Caco-2 (cell line): ENCODE results near the gene GJD2. TPM values are rescaled to one million over a fixed set of nuclear protein-coding genes. Genes with fewer than 3 reads are reported as not detected.

ENCODE experiments used
- BruUV-seq: library from RNA; stranded (reverse); fragments of 400-500 nt; replicated peaks from 2 replicates; lab custom pipeline; 2021; lab: Mats Ljungman, UMichigan
- CTCF ChIA-PET: fragments of 300-600 bp; sonication (Branson Sonifier 250); formaldehyde crosslinking; loops from one replicate; lab custom pipeline; 2022; ENCODE audit warnings: antibody characterized with exemption; lab: Charles Lee
- POLR2A ChIA-PET: fragments of 300-600 bp; sonication (Branson Sonifier 250); formaldehyde crosslinking; loops from one replicate; lab custom pipeline; 2022; ENCODE audit warnings: antibody characterized with exemption; lab: Charles Lee
- DNase-seq, 2 experiments: peaks; one replicate each; pipeline versions ENCODE4 v3.0.0 to v3.0.0-alpha.2; 2020 to 2022
- H3K27me3 ChIP-seq: replicated peaks from 2 replicates; pipeline ENCODE4 v1.6.0; 2011; ENCODE audit warnings: low read length; ENCODE audit not compliant: control insufficient read depth, insufficient read depth
- H3K36me3 ChIP-seq: 2 replicates; pipeline ENCODE4 v1.5.1; 2011; ENCODE audit warnings: low read length; ENCODE audit not compliant: control insufficient read depth, insufficient read depth
- H3K4me1 ChIP-seq: fragments of 250-450 bp; sonication (Bioruptor Pico); 2 replicates; pipeline ENCODE4 v1.5.1; 2020; ENCODE audit warnings: mild to moderate bottlenecking
- H3K4me3 ChIP-seq: 2 replicates; pipeline ENCODE4 v1.5.1; 2011; ENCODE audit warnings: low read depth, mild to moderate bottlenecking, control low read depth, low read length
- H3K9me3 ChIP-seq: fragments of 250-450 bp; sonication (Bioruptor Pico); 2 replicates; pipeline ENCODE4 v1.5.1; 2020; ENCODE audit warnings: mild to moderate bottlenecking, moderate library complexity
- H3K27ac Mint-ChIP-seq: one replicate; pipeline ENCODE4 v1.8.0; 2022; ENCODE audit warnings: mixed read lengths; ENCODE audit not compliant: unreplicated experiment
- H3K27me3 Mint-ChIP-seq: one replicate; pipeline ENCODE4 v1.8.0; 2022; ENCODE audit warnings: mixed read lengths; ENCODE audit not compliant: insufficient read depth, unreplicated experiment
- H3K36me3 Mint-ChIP-seq: one replicate; pipeline ENCODE4 v1.8.0; 2022; ENCODE audit warnings: mild to moderate bottlenecking, mixed read lengths; ENCODE audit not compliant: insufficient read depth, unreplicated experiment
- H3K4me1 Mint-ChIP-seq: one replicate; pipeline ENCODE4 v1.8.0; 2022; ENCODE audit warnings: low read depth, mixed read lengths; ENCODE audit not compliant: unreplicated experiment
- H3K4me3 Mint-ChIP-seq: one replicate; pipeline ENCODE4 v1.8.0; 2022; ENCODE audit warnings: mild to moderate bottlenecking, moderate library complexity, mixed read lengths; ENCODE audit not compliant: unreplicated experiment
- H3K9me3 Mint-ChIP-seq: one replicate; pipeline ENCODE4 v1.8.0; 2022; ENCODE audit warnings: mixed read lengths; ENCODE audit not compliant: unreplicated experiment
- intact Hi-C: fragments of 100-400 bp; cut with micrococcal nuclease; formaldehyde crosslinking; loops from one replicate; pipeline ENCODE4 v1.10.0; 2022; ENCODE audit not compliant: unreplicated experiment
- total RNA-seq: library from RNA; stranded (reverse); gene quantifications from 2 replicates; pipeline ENCODE4 v1.2.3, GENCODE V29; 2022
- TF ChIP-seq, protein P1 (sequence below), 2 experiments: fragments of 200-600 bp in 1 of 2; IDR thresholded peaks; 1 replicate in 1 of 2; 2 replicates in 1 of 2; pipeline versions ENCODE4 v1.5.1 to v1.8.0; 2011 to 2022; ENCODE audit warnings: antibody characterized with exemption in 1 of 2, control low read depth in 1 of 2, inconsistent platforms in 1 of 2, low read depth in 1 of 2, low read length in 1 of 2, mild to moderate bottlenecking in 1 of 2, moderate library complexity in 1 of 2; ENCODE audit not compliant: insufficient read depth in 1 of 2, severe bottlenecking in 1 of 2, unreplicated experiment in 1 of 2

Gene GJD2
- total RNA-seq, 1 experiment from 2014 or later: not detected

DNA sequence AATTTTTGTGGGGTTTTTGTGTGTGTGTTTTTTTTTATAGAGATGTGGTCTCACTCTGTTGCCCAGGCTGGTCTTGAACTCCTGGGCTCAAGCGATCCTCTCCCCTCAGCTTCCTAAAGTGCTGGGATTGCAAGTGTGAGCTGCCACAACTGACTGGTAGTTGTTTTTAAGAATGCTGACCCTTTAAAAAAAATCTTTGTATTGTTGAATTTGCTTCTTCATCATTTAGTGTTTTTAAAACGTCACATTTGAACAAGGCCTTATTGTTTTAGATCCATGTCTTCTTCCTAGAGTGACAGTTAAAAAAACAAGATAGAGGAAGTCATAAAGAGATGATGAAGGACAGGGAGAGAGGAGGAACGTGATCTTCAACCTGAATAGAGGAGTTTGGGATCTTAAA lies 24.1 kb downstream of the GJD2 start:
- H3K4me1 ChIP-seq: no peaks in the 10 kb centered on the region
- no peaks in the 10 kb centered on the region for H3K36me3 ChIP-seq
- no TSS peak for BruUV-seq
- Mint-ChIP-seq H3K4me1 (no peaks in the 10 kb centered on the region), H3K4me3 (no peak overlapping the region), H3K36me3 (no peaks in the 10 kb centered on the region), H3K9me3 (no peaks in the 10 kb centered on the region), H3K27ac (no peak overlapping the region), H3K27me3 (peaks cover 29% of the 10 kb centered on the region)
- H3K9me3 ChIP-seq: no peaks in the 10 kb centered on the region
- ChIA-PET POLR2A (no interaction called here), CTCF (no interaction called here)
- TF ChIP-seq, protein P1, sequence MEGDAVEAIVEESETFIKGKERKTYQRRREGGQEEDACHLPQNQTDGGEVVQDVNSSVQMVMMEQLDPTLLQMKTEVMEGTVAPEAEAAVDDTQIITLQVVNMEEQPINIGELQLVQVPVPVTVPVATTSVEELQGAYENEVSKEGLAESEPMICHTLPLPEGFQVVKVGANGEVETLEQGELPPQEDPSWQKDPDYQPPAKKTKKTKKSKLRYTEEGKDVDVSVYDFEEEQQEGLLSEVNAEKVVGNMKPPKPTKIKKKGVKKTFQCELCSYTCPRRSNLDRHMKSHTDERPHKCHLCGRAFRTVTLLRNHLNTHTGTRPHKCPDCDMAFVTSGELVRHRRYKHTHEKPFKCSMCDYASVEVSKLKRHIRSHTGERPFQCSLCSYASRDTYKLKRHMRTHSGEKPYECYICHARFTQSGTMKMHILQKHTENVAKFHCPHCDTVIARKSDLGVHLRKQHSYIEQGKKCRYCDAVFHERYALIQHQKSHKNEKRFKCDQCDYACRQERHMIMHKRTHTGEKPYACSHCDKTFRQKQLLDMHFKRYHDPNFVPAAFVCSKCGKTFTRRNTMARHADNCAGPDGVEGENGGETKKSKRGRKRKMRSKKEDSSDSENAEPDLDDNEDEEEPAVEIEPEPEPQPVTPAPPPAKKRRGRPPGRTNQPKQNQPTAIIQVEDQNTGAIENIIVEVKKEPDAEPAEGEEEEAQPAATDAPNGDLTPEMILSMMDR (IDR thresholded peaks at IDR 0.05; ENCODE audit: insufficient read depth in 1 of 2, low read depth in 1 of 2, low read length in 1 of 2, severe bottlenecking in 1 of 2, unreplicated experiment in 1 of 2): no peak
- H3K4me3 ChIP-seq: no peak overlapping the region
- H3K27me3 ChIP-seq: no peaks in the 10 kb centered on the region
- DNase-seq: no peak
- intact Hi-C loops: no loop called here

DNA sequence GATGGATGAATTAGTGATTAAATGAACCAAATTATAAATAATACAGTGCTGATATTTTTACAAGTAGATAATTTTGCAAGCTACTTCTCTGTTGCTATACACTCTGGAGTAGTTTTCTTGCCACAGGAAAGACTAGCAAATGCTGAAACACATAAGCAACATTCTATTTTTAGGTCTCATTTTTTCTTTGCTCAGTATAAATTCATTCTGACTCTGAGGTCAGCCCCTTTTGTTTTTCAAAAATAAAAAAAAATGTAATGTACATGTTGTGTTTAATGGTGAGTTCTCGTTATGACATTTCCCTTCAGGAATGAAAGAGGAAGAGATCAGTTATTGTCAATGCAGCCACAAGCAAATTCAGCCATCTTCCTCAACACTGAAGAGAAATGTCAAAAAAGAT lies 24.9 kb downstream of the GJD2 start:
- ChIA-PET POLR2A (no interaction called here), CTCF (no interaction called here)
- Histone ChIP-seq H3K36me3 (no peaks in the 10 kb centered on the region), H3K27me3 (no peaks in the 10 kb centered on the region), H3K4me1 (no peaks in the 10 kb centered on the region), H3K9me3 (no peaks in the 10 kb centered on the region), H3K4me3 (no peak overlapping the region)
- Mint-ChIP-seq H3K36me3 (no peaks in the 10 kb centered on the region), H3K4me3 (no peak overlapping the region), H3K27ac (no peak overlapping the region), H3K9me3 (no peaks in the 10 kb centered on the region), H3K27me3 (peaks cover 23% of the 10 kb centered on the region), H3K4me1 (no peaks in the 10 kb centered on the region)
- TF ChIP-seq, protein P1 (IDR thresholded peaks at IDR 0.05; ENCODE audit: insufficient read depth in 1 of 2, low read depth in 1 of 2, low read length in 1 of 2, severe bottlenecking in 1 of 2, unreplicated experiment in 1 of 2): no peak
- no TSS peak for BruUV-seq
- intact Hi-C loops: no loop called here
- no peak for DNase-seq

- Mint-ChIP-seq H3K27me3 (peaks cover 23% of the 10 kb centered on the region), H3K36me3 (no peaks in the 10 kb centered on the region), H3K9me3 (no peaks in the 10 kb centered on the region), H3K4me3 (no peak overlapping the region), H3K27ac (no peak overlapping the region), H3K4me1 (no peaks in the 10 kb centered on the region)
- H3K36me3 ChIP-seq: no peaks in the 10 kb centered on the region
- no peaks in the 10 kb centered on the region for H3K9me3 ChIP-seq
- H3K4me3 ChIP-seq: no peak overlapping the region
- no peak for DNase-seq
- CTCF ChIA-PET: no interaction called here
- H3K27me3 ChIP-seq: no peaks in the 10 kb centered on the region
- POLR2A ChIA-PET: no interaction called here
- BruUV-seq: no TSS peak
- intact Hi-C loops: no loop called here
- H3K4me1 ChIP-seq: no peaks in the 10 kb centered on the region
- TF ChIP-seq, protein P1 (IDR thresholded peaks at IDR 0.05; ENCODE audit: insufficient read depth in 1 of 2, low read depth in 1 of 2, low read length in 1 of 2, severe bottlenecking in 1 of 2, unreplicated experiment in 1 of 2): no peak
Measured at GRCh38 chr15:34729056-34729455, 25.7 kb downstream of the GJD2 start.
